Fibroblast of skin of back (primary cell): Measurements from ENCODE around the gene NUDT2.
A peak's percentile ranks its signal among the peaks of the same experiment; 100 is the strongest.

ENCODE experiments used
- DNase-seq: peaks from one replicate; pipeline ENCODE4 v3.0.0-alpha.2; 2013

NUDT2 gene

GRCh38 chr9:34370970-34371880 lies 41.9 kb downstream of the NUDT2 start:
- peak; percentile 14 for DNase-seq

GRCh38 chr9:34371886-34372466 lies 42.6 kb downstream of the NUDT2 start:
- no peak for DNase-seq

GRCh38 chr9:34372467-34373011 lies 43.2 kb downstream of the NUDT2 start:
- DNase-seq, result no peak

- no peak for DNase-seq
Observed at GRCh38 chr9:34373749-34374148, 44.4 kb downstream of the NUDT2 start.

- DNase-seq, result no peak
Observed at GRCh38 chr9:34374339-34374738, 45.0 kb downstream of the NUDT2 start.

GRCh38 chr9:34374905-34375552 lies 45.7 kb downstream of the NUDT2 start:
- no peak for DNase-seq

- DNase-seq, result no peak
Observed at GRCh38 chr9:34375901-34376595, 46.7 kb downstream of the NUDT2 start.

- DNase-seq, result peak; percentile 86
Observed at GRCh38 chr9:34376596-34377403, 47.4 kb downstream of the NUDT2 start, which contains the start of gene MYORG. MYORG (minus strand) TSS chr9:34376898; CDS start chr9:34372943, 3,955 bp downstream.

- DNase-seq, result no peak
Observed at GRCh38 chr9:34377404-34377746, 48.0 kb downstream of the NUDT2 start.

GRCh38 chr9:34378376-34379060 lies 49.1 kb downstream of the NUDT2 start:
- DNase-seq, result no peak

- peak; percentile 73 for DNase-seq
Observed at GRCh38 chr9:34379334-34380033, 50.1 kb downstream of the NUDT2 start.

- DNase-seq, result no peak
Observed at GRCh38 chr9:34380034-34380510, 50.7 kb downstream of the NUDT2 start.

GRCh38 chr9:34380511-34381315 lies 51.3 kb downstream of the NUDT2 start:
- peak; percentile 73 for DNase-seq

- DNase-seq, result no peak
Observed at GRCh38 chr9:34381323-34381722, 52.0 kb downstream of the NUDT2 start.

- no peak for DNase-seq
Observed at GRCh38 chr9:34382054-34382453, 52.7 kb downstream of the NUDT2 start.

GRCh38 chr9:34382879-34383278 lies 53.5 kb downstream of the NUDT2 start:
- DNase-seq, result no peak

- no peak for DNase-seq
Observed at GRCh38 chr9:34383904-34384303, 54.5 kb downstream of the NUDT2 start.

GRCh38 chr9:34384368-34385165 lies 55.2 kb downstream of the NUDT2 start:
- DNase-seq, result no peak
